Liver (tissue), 3 donors: Measurements from ENCODE around the gene GPBP1.

ENCODE experiments used
- CTCF ChIP-seq: fragments of 150-350 bp; IDR thresholded peaks from 2 replicates; pipeline ENCODE4 v1.5.1; 2017; ENCODE audit warnings: improper control_type of control experiment, low read depth, low read length; ENCODE audit not compliant: missing input control
- EGR1 ChIP-seq, 2 donors: IDR thresholded peaks; 2 replicates each; pipeline ENCODE4 v1.6.1; 2016 to 2018; ENCODE audit warnings: antibody characterized with exemption in 2 of 2, low read depth in 2 of 2
- FOXA1 ChIP-seq: IDR thresholded peaks from 2 replicates; pipeline ENCODE4 v1.6.1; 2016; ENCODE audit warnings: antibody characterized with exemption
- GABPA ChIP-seq, 2 donors: IDR thresholded peaks in 1 of 2; conservative IDR thresholded peaks in 1 of 2; 2 replicates each; pipeline ENCODE4 v1.6.1; 2016; ENCODE audit warnings: antibody characterized with exemption in 2 of 2, mild to moderate bottlenecking in 1 of 2, moderate library complexity in 1 of 2
- SP1 ChIP-seq: IDR thresholded peaks from 2 replicates; pipeline ENCODE4 v1.6.1; 2018; ENCODE audit warnings: antibody characterized with exemption, mild to moderate bottlenecking
- YY1 ChIP-seq: IDR thresholded peaks from 2 replicates; pipeline ENCODE4 v1.6.1; 2016; ENCODE audit warnings: antibody characterized with exemption, mild to moderate bottlenecking
- donor health status: healthy.
- donor health status: healthy.

- TF ChIP-seq CTCF (no peak), GABPA (IDR thresholded peaks at IDR 0.05 in 1 of 2, conservative IDR thresholded peaks at IDR 0.05 in 1 of 2) (no peak), FOXA1 (no peak), YY1 (no peak), SP1 (no peak), EGR1 (IDR thresholded peaks at IDR 0.05; ENCODE audit: low read depth in 2 of 2) (no peak)
Observed at GRCh38 chr5:57191163-57191562, 17.3 kb downstream of the GPBP1 start.
